NCI-H345 treated with DMSO at 0.1 percent for 48 hours (cell line): ENCODE data around the gene MILR1.
"Not testable (repeated sequence)": the region's sequence is repeated elsewhere in the genome, so short reads cannot be mapped to it uniquely, and the experiment has no call there.

Source experiments
- DNase-seq: peaks from one replicate; lab custom pipeline; 2025; ENCODE audit not compliant: unreplicated experiment; lab: John Stamatoyannopoulos, UW

MILR1 gene

DNA sequence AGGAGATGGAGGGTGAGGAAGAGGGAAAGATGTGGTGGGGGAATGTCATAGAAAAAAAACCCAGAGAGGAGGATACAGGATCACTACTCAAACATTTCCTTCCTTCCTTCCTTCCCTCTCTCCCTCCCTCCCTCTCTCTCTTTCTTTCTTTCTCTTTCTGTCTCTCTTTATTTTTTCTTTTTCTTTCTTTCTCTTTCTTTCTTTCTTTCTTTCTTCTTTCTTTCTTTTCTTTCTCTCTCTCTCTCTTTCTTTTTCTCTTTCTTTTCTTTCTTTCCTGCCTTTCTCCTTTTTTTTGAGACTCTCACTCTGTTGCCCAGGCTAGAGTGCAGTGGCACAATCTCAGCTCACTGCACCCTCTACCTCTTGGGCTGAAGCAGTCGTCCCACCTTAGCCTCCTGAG is 17.9 kb downstream of the MILR1 start:
- not testable (repeated sequence) for DNase-seq

DNA sequence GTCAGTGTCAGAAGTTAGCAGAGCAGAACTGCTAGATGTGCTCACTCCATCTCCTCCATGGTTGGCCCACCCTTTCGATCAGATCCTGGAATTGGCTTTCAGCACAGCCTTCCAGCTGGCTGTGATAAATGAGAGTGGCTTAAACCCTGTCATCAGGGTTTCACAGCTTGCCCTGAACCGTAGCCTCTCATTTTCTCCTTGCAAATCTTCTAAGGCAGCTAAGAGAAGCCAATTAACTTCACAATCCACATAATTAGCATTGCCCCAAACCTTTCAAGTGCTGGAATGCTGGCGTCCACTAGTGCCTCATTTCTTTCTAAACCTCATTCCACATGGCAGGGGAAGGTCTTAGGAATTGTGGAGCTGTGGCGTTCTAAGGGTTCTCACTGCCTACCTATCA is 21.7 kb downstream of the MILR1 start:
- DNase-seq: no peak

DNA sequence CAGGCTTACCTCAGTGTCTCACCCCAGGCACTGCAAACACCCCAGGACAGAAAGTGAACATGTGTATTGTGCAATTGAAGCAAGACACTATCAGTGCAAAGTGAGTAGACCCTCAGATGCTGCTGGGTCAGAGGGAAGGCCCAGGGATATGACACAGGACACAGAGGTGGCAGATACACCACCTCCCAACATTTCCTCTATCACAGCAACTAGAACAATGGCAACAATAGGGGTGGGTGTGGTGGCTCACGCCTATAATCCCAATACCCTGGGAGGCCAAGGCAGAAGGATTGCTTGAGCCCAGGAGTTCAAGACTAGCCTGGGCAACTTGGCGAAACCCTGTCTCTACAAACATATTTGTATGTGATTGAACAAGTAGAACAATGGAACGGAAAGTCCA is 22.5 kb downstream of the MILR1 start:
- DNase-seq: no peak

DNA sequence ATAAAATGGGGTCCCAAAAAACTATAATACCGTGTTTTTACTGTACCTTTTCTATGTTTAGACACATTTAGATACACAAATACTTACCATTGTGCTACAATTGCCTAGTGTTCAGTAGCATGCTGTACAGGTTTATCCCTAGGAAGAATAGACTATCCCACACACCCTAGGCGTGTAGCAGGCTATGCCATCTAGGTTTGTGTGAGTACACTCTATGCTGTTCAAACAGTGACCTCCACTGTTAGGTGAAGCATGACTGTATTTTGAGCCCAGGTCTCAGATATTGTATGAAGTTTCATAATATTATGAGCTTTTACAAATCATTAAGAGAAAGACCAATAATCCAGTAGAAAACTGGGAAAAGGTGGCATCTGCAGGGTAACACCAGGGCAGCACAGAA is 23.6 kb downstream of the MILR1 start:
- no peak for DNase-seq

DNA sequence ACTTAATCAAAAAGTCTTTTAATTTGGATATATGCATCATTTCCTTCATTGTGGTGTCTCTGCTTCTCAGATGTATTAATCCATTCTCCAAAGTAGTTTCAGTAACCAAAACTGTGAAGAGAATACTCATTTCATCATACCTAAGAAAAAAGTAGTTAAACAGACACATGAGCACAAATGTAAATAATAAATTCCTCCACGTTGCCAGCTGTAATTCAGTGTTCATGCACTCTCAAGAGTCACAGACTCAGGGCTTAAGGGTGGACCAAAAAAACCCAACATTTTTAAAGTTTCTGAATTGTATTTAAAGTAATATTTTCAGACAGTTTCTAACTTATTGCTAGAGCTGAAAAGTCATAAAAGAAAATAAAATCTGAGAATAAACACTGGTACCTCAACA is 28.9 kb downstream of the MILR1 start:
- DNase-seq: no peak

DNA sequence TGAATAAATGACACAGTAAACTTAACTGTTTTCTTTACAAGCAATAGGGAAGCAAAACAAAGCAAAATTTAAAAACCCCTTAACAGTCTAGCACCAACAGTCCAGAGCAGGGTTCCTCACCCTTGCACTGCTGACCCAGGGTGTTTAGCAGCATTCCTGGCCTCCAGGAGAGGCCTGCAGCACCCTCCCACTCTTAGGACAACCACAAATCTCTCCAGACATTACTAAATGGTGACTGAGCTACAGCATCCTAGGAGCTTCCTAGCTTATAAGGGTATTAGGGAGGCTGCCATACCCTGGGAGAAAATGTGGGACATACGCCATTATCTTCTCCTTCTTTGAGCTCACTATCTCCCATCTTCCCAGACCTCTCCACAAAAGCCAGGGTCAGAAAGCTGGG is 32.0 kb downstream of the MILR1 start:
- DNase-seq: no peak

DNA sequence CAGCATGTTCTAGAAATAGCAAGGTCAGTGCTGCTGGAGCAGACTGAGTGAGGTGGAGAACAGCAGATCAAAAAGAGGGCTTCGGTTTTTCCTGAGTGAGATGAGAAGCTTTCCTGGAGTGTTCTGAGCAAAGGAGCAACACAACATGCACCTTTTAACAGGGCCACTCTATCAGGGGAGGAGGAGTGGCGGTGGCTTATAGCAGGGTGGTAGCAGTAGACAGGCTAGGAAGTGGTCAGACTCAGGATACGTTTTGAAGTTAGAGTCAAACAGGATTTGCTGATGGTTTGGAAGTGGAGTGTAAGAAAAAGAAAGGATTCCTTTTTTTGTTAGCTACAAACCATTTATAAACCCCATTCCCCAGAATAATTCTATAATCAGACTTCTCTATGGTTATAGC is 35.5 kb downstream of the MILR1 start:
- DNase-seq: no peak

- no peak for DNase-seq
These were observed 39.4 kb downstream of the MILR1 start for GRCh38 chr17:64488301-64488700.

DNA sequence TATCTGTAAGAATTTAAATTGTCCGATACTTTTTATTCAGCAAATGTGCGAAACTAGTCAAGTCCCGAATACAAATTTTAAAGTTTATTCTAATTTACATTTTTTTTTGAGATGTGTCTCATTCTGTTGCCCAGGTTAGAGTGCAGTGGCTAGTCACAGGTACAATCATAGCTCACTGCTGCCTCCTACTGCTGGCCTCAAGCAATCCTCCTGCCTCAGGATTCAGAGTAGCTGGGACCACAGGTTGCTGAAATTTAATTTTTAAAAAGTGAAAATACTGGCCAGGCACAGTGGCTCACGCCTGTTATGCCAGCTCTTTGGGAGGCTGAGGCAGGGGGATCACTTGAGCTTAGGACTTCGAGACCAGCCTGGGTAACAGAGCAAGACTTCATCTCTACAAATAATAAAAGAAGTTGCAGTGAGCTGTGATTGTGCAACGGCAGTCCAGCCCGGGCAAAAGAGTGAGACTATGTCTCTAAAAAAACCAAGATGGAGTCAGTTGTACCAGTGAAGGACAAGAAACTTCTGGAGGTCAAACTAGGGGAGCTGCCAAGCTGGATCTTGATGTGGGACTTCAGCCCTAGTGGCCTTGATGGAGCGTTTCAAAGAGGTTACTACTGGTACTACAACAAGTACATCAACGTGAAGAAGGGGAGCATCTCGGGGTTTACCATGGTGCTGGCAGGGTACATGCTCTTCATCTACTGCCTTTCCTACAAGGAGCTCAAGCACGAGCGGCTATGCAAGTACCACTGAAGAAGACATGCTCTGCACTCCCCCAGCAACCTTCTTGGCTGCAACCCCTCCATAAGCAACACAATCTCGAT is 42.3 kb downstream of the MILR1 start:
- no peak for DNase-seq

DNA sequence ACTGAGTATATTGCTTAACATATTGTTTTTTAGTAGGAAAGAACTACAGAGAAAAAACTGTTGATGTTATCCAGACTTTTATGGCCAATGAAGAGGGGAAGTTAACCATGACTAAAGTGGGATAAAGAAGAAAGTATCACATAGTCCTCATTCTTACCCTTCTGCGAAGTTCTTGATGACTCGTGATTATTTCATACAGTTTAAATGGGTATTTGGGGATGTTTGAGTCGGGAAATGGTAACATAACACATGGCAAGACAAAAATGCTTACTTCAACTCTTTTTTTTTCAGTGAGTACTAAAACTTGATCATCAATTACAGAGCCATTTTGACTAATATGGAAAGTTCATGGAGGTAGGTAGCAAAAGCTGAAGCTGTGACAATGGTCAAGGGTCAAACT is 43.1 kb downstream of the MILR1 start:
- DNase-seq: no peak

- no peak for DNase-seq
These were observed 43.7 kb downstream of the MILR1 start for GRCh38 chr17:64492481-64493109.

GRCh38 chr17:64494121-64494520 is 45.2 kb downstream of the MILR1 start:
- no peak for DNase-seq

- not testable (repeated sequence) for DNase-seq
These were observed 46.4 kb downstream of the MILR1 start for GRCh38 chr17:64495300-64495699.

DNA sequence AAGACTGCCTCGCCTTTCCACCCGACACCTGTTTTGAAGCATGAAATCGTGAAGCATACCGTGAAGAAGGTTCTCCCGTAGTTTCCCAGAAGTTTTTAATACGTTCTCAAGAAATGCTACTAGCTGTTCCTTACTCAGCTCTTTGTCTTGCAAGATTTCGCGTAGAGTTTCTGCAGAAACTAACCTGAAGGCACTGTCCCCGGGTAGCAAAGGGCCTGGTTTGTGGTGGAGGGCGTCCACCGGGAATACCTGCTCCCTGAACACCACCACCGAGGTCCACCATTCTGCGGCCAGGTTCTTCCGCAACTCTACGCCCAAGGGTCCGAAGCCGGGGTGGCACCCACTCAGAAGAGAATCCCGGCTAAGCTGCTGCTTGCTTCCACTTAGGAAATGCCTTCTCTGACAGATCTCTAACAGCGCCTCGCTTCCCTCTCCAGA is 47.5 kb downstream of the MILR1 start:
- no peak for DNase-seq

DNA sequence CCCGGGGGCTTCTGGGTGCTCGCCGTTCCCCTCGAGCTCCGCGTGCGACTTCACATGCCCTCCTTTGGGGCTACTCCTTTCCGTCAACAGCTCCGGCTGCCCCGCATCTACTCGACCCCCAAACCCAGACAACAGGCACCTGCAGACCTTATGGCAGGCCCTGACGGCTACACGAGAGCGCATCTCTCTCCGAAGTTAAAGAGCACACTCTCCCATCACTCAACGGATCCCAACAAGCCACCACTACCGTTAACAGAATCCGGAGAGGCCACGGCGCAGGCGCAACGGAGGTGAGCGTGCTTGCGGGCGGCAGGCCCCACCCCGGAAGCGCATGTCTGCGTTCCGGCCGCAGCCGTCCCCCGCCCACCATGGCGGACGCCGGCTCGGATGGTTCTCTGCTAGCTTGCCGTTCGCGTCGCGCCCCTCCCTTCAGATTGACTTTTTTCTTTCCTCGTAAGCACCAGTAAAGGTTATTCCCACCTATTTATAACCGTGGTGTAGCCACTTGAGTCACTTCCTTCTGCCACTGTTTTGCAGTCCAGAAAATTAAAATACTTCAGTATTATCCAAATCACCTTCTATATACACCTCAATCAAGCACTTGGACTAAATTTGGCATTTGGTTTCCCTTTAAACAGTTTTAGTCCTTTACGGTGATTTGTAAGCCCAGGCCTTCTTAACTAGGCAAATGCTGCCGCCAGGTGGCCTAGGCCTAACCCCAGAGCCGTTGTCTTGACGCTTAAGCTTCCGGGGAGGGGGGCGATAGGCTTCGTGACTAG is 48.1 kb downstream of the MILR1 start, which contains the start of gene POLG2:
POLG2 (minus strand) TSS at position 269 of the 779 bp plus-strand sequence; CDS start at position 183, 86 bp downstream.
- DNase-seq: peak; percentile 78

GRCh38 chr17:64497565-64498035 is 48.7 kb downstream of the MILR1 start:
- DNase-seq: no peak

GRCh38 chr17:64498308-64499203 is 49.6 kb downstream of the MILR1 start:
- DNase-seq: no peak

GRCh38 chr17:64499805-64500486 is 51.0 kb downstream of the MILR1 start:
- no peak for DNase-seq

- no peak for DNase-seq
These were observed 51.6 kb downstream of the MILR1 start for GRCh38 chr17:64500487-64500859.
